DND-41 (cell line): ENCODE results near the gene NIPSNAP3A.

Experiments used
- ATAC-seq: fragments of 200-7000 bp; cut with Tn5 transposase; 3 replicates; pipeline ENCODE4 v1.9.1; 2021; ENCODE audit warnings: low read depth; ENCODE audit not compliant: insufficient read depth
- DNase-seq: peaks from one replicate; pipeline ENCODE4 v3.0.0-alpha.2; 2020
- H2AFZ ChIP-seq: 2 replicates; pipeline ENCODE4 v1.6.0; 2012; ENCODE audit warnings: low read depth, low read length
- H3K27ac ChIP-seq: 2 replicates; pipeline ENCODE4 v1.5.1; 2012; ENCODE audit warnings: low read length, inconsistent platforms
- H3K27me3 ChIP-seq: fragments of 200-600 bp; sonication (generic); 2 replicates; pipeline ENCODE4 v1.6.0; 2012; ENCODE audit warnings: low read length, mild to moderate bottlenecking, inconsistent platforms; ENCODE audit not compliant: insufficient read depth, poor library complexity
- H3K36me3 ChIP-seq: 2 replicates; pipeline ENCODE4 v1.5.1; 2012; ENCODE audit warnings: low read length, inconsistent platforms; ENCODE audit not compliant: insufficient read depth
- H3K4me1 ChIP-seq: 2 replicates; pipeline ENCODE4 v1.5.1; 2012; ENCODE audit warnings: mild to moderate bottlenecking, low read length; ENCODE audit not compliant: insufficient read depth
- H3K4me2 ChIP-seq: 2 replicates; pipeline ENCODE4 v1.6.0; 2012; ENCODE audit warnings: mild to moderate bottlenecking, moderate library complexity, low read length, inconsistent platforms; ENCODE audit not compliant: insufficient read depth
- H3K4me3 ChIP-seq, 2 experiments: fragments of 200-600 bp in 1 of 2; shearing (Covaris generic) in 1 of 2; 2 replicates each; pipeline ENCODE4 v1.5.1; 2012 to 2016; ENCODE audit warnings: inconsistent platforms in 2 of 2, low read length in 2 of 2, mild to moderate bottlenecking in 2 of 2, low read depth in 1 of 2, moderate library complexity in 1 of 2
- H3K79me2 ChIP-seq: 2 replicates; pipeline ENCODE4 v1.6.0; 2012; ENCODE audit warnings: low read length, inconsistent platforms; ENCODE audit not compliant: insufficient read depth
- H3K9ac ChIP-seq: 2 replicates; pipeline ENCODE4 v1.6.0; 2012; ENCODE audit warnings: low read depth, mild to moderate bottlenecking, inconsistent platforms, low read length, moderate library complexity
- H3K9me3 ChIP-seq: 2 replicates; pipeline ENCODE4 v1.5.1; 2012; ENCODE audit warnings: low read length, moderate library complexity, mild to moderate bottlenecking, inconsistent platforms; ENCODE audit not compliant: insufficient read depth, severe bottlenecking
- H4K20me1 ChIP-seq: 2 replicates; pipeline ENCODE4 v1.6.0; 2012; ENCODE audit warnings: low read length; ENCODE audit not compliant: insufficient read depth
- EZH2 ChIP-seq: IDR thresholded peaks from 3 replicates; pipeline ENCODE4 v1.6.1; 2012; ENCODE audit warnings: borderline replicate concordance, low read depth, mild to moderate bottlenecking, moderate library complexity, low read length, inconsistent platforms; ENCODE audit not compliant: severe bottlenecking
- TF ChIP-seq, protein P1 (sequence below): IDR thresholded peaks from 2 replicates; pipeline ENCODE4 v1.5.1; 2012; ENCODE audit warnings: borderline replicate concordance, low read length, moderate library complexity, mild to moderate bottlenecking; ENCODE audit not compliant: poor library complexity, severe bottlenecking; ENCODE audit errors: extremely low read depth

The NIPSNAP3A gene

DNA sequence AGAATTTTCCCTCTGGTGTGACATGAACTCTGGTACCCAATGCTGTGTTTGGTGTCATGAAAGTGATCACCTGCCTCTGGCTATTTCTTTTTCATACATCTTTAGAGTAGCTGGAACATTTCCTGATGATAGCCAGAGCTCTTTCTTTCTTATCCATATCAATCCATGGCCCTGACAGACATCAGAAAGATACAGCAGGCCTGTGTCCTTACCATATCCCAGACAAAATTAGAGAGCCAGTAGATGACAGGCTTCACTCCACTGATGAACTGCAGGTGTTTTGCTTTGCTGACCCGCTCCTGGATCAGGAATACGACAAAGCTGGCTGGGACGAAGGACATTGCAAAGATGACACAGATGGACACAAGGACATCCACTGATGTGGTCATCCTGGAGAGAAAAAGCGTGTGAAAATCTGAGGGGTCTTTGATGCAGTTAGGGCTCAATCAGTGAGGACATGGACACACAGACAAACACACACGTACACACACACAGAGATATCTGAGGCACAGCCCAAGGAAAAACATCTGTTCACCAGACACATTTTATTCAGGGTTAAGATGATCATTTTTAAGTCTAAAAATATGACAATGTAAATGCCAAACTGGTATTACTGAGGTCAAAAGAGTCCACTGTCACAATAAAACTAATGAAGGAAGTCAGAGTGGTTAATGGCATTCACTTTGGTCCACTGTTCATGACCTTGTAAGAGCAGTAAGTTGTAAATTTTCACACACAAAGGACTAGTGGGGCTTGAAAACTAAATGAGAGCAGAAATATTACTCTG, 50.9 kb downstream of the NIPSNAP3A start:
- H3K4me2 ChIP-seq, result no peak overlapping the region
- H3K9ac ChIP-seq, result no peak overlapping the region
- no peak overlapping the region for H3K27ac ChIP-seq
- H3K79me2 ChIP-seq, result no peaks in the 10 kb centered on the region
- peaks cover 3% of the 10 kb centered on the region for H3K27me3 ChIP-seq
- H3K36me3 ChIP-seq, result no peaks in the 10 kb centered on the region
- ATAC-seq, result no peak
- no peaks in the 10 kb centered on the region for H3K4me1 ChIP-seq
- TF ChIP-seq, protein P1, sequence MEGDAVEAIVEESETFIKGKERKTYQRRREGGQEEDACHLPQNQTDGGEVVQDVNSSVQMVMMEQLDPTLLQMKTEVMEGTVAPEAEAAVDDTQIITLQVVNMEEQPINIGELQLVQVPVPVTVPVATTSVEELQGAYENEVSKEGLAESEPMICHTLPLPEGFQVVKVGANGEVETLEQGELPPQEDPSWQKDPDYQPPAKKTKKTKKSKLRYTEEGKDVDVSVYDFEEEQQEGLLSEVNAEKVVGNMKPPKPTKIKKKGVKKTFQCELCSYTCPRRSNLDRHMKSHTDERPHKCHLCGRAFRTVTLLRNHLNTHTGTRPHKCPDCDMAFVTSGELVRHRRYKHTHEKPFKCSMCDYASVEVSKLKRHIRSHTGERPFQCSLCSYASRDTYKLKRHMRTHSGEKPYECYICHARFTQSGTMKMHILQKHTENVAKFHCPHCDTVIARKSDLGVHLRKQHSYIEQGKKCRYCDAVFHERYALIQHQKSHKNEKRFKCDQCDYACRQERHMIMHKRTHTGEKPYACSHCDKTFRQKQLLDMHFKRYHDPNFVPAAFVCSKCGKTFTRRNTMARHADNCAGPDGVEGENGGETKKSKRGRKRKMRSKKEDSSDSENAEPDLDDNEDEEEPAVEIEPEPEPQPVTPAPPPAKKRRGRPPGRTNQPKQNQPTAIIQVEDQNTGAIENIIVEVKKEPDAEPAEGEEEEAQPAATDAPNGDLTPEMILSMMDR, result no peak
- no peak for TF ChIP-seq EZH2
- H3K9me3 ChIP-seq, result no peaks in the 10 kb centered on the region
- no peak overlapping the region for H2AFZ ChIP-seq
- no peak for DNase-seq
- H4K20me1 ChIP-seq, result no peaks in the 10 kb centered on the region
- no peak overlapping the region for H3K4me3 ChIP-seq

DNA sequence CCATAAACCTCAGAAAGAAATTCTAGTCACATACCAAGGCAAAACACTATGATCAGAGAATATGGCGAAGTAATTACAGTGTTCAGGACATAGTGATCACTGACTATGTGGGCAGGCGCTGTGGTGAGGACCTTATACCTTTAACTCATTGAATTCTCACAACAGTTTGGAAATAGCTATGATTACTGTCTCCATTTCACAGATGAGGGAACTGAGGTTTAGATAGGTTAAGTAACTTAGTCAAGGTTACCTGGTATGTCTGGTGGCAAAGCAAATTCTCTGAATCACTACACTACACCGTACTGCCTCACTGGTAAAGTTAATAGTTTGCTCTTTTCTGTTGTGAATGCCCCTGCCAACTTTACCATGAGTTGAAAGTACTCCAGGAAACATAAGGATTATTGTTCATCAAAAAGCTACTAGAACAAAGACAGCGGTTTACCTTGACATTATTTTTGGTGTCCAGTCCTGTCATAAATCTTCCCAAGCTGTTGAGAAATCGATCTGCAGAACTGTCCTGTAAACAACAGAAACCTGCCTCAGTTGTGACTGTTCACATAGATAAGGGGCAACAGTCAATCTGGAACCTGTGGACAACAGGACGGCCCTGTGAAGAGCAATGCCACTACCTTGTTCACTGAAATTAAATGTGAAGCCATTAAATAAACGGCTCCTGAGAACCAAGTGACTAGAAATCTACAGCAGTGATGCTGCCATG, 52.7 kb downstream of the NIPSNAP3A start:
- H4K20me1 ChIP-seq, result no peaks in the 10 kb centered on the region
- no peak overlapping the region for H2AFZ ChIP-seq
- peaks cover 3% of the 10 kb centered on the region for H3K27me3 ChIP-seq
- no peak overlapping the region for H3K9ac ChIP-seq
- ATAC-seq (no peak), DNase-seq (no peak)
- H3K4me3 ChIP-seq, result no peak overlapping the region
- no peak overlapping the region for H3K4me2 ChIP-seq
- TF ChIP-seq EZH2, result no peak
- TF ChIP-seq, protein P1, result no peak
- no peaks in the 10 kb centered on the region for H3K36me3 ChIP-seq
- no peaks in the 10 kb centered on the region for H3K4me1 ChIP-seq
- H3K27ac ChIP-seq, result no peak overlapping the region
- no peaks in the 10 kb centered on the region for H3K79me2 ChIP-seq
- H3K9me3 ChIP-seq, result no peaks in the 10 kb centered on the region

DNA sequence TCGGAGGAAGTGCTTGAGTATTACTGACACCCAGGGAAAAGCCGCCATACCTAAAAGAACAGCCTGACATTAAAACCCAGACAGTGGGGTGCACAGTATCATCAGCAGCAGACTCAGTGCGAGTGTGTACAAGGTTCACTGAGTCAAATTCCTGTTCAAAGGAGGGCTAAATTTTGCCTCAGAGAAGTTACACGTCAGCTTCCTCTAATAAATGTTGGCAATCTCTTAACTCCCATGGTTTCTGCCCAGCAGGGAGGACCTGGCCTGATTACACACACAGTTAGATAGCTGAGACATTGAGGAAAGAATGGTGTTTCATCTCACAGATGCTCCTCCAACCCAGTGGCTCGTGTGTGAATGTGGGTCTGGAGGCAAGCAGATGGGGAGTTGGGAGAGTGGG, 54.6 kb downstream of the NIPSNAP3A start:
- H4K20me1 ChIP-seq, result no peaks in the 10 kb centered on the region
- no peak overlapping the region for H3K27ac ChIP-seq

More for the DNA sequence above, 54.6 kb downstream of the NIPSNAP3A start:
- Histone ChIP-seq H3K4me2 (no peak overlapping the region), H3K9me3 (no peaks in the 10 kb centered on the region), H2AFZ (no peak overlapping the region), H3K36me3 (no peaks in the 10 kb centered on the region), H3K9ac (no peak overlapping the region), H3K27me3 (peaks cover 3% of the 10 kb centered on the region), H3K4me3 (no peak overlapping the region), H3K79me2 (no peaks in the 10 kb centered on the region), H3K4me1 (no peaks in the 10 kb centered on the region)
- DNase-seq (no peak), ATAC-seq (no peak)
- TF ChIP-seq, protein P1, result no peak
- no peak for TF ChIP-seq EZH2
